Glutamatergic neuron (in vitro differentiated cells): ENCODE measurements around the gene C22orf23. TPM values are rescaled to one million over a fixed set of nuclear protein-coding genes. Genes with fewer than 3 reads are reported as not detected.

Source experiments
- DNase-seq: peaks from one replicate; pipeline ENCODE4 v3.0.0; 2022
- H3K27ac Mint-ChIP-seq: one replicate; pipeline ENCODE4 v1.8.0; 2020; ENCODE audit warnings: mild to moderate bottlenecking, mixed read lengths, inconsistent platforms; ENCODE audit not compliant: unreplicated experiment
- H3K27me3 Mint-ChIP-seq: one replicate; pipeline ENCODE4 v1.8.0; 2020; ENCODE audit warnings: mild to moderate bottlenecking, moderate library complexity, mixed read lengths, inconsistent platforms; ENCODE audit not compliant: unreplicated experiment
- H3K36me3 Mint-ChIP-seq: one replicate; pipeline ENCODE4 v1.8.0; 2020; ENCODE audit warnings: mild to moderate bottlenecking, mixed read lengths, inconsistent platforms; ENCODE audit not compliant: unreplicated experiment
- H3K4me1 Mint-ChIP-seq: one replicate; pipeline ENCODE4 v1.8.0; 2020; ENCODE audit warnings: mild to moderate bottlenecking, low read depth, mixed read lengths, inconsistent platforms; ENCODE audit not compliant: unreplicated experiment
- H3K4me3 Mint-ChIP-seq: one replicate; pipeline ENCODE4 v1.8.0; 2020; ENCODE audit warnings: mild to moderate bottlenecking, mixed read lengths, inconsistent platforms; ENCODE audit not compliant: unreplicated experiment
- H3K9me3 Mint-ChIP-seq: one replicate; pipeline ENCODE4 v1.8.0; 2020; ENCODE audit warnings: mild to moderate bottlenecking, moderate library complexity, mixed read lengths, inconsistent platforms; ENCODE audit not compliant: unreplicated experiment
- long read RNA-seq: library from polyadenylated mRNA; unstranded; transcript quantifications from one replicate; pipeline ENCODE4 v2.0.0, GENCODE V29; 2020; ENCODE audit not compliant: unreplicated experiment
- total RNA-seq: library from RNA; stranded (reverse); fragmentation: NEBNext Ultra II Directional; extraction: Animal tissue kit (Norgen Biotek cat#: 25700); gene quantifications from one replicate; pipeline ENCODE4 v1.2.1, GENCODE V29; 2021; ENCODE audit not compliant: unreplicated experiment
- TF ChIP-seq, protein P1 (sequence below): fragments of 200-600 bp; sonication (generic); IDR thresholded peaks from one replicate; pipeline ENCODE4 v1.5.0; 2021; ENCODE audit not compliant: partially characterized antibody, unreplicated experiment

C22orf23 gene
- total RNA-seq = 0.64 TPM
- long read RNA-seq, partial matches to known transcripts = 0 of 1 reads
- long read RNA-seq, other reads (novel, unspliced or antisense) = 0 of 1 reads

DNA sequence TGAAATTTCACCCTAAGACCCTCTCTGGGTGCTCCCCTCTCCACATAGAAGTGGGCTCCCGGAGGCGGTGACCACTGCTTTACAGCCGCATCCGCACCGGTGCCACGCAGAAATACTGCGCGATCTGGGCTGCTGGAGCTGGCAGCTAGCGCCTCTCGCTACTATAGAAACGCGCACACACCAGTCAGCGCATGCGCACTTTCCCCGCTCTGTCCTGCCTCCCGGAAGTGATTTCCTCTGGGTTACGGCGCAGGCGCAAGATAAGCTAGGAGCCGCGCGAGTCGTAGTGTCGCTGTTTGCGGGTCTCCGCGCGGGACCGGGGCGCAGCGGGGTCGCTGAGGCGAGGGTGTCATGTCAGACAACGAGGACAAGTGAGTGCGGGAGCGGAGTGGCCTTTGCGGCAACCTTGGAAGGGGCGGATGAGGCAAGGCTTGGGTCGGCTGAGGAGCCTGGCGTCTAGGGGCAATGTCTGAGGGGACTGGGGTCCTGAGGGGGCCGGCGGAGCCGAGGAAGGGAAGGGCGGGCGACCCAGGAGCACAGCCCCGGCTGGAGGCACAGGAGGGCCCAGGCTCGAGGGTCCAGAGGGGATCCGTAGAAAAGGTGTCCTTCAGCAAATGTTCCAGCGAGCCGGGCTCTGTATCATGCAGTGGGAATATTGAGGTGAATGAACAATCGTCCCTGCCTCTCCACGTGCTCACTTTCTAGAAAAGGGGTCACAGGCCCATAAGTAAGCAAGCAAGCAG, at the start of gene C22orf23, which contains the start of gene POLR2F:
TSS of gene C22orf23 (minus strand) at position 165 of the 743 bp plus-strand sequence. CDS start 452 bp downstream, outside the sequence.
TSS of gene POLR2F (plus strand) at position 263 of the 743 bp plus-strand sequence. CDS start at position 352, 89 bp downstream.
- no peaks in the 10 kb centered on the region for H3K36me3 Mint-ChIP-seq
- TF ChIP-seq, protein P1, sequence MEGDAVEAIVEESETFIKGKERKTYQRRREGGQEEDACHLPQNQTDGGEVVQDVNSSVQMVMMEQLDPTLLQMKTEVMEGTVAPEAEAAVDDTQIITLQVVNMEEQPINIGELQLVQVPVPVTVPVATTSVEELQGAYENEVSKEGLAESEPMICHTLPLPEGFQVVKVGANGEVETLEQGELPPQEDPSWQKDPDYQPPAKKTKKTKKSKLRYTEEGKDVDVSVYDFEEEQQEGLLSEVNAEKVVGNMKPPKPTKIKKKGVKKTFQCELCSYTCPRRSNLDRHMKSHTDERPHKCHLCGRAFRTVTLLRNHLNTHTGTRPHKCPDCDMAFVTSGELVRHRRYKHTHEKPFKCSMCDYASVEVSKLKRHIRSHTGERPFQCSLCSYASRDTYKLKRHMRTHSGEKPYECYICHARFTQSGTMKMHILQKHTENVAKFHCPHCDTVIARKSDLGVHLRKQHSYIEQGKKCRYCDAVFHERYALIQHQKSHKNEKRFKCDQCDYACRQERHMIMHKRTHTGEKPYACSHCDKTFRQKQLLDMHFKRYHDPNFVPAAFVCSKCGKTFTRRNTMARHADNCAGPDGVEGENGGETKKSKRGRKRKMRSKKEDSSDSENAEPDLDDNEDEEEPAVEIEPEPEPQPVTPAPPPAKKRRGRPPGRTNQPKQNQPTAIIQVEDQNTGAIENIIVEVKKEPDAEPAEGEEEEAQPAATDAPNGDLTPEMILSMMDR = no peak
- H3K4me3 Mint-ChIP-seq = peak within 1 kb of the TSS; percentile 99
- DNase-seq = peak; percentile 98
- H3K27ac Mint-ChIP-seq = peak within 1 kb of the TSS; percentile 93
- H3K4me1 Mint-ChIP-seq = peaks cover 8% of the 10 kb centered on the region
- H3K9me3 Mint-ChIP-seq = peaks cover 9% of the 10 kb centered on the region
- peaks cover 1% of the 10 kb centered on the region for H3K27me3 Mint-ChIP-seq

DNA sequence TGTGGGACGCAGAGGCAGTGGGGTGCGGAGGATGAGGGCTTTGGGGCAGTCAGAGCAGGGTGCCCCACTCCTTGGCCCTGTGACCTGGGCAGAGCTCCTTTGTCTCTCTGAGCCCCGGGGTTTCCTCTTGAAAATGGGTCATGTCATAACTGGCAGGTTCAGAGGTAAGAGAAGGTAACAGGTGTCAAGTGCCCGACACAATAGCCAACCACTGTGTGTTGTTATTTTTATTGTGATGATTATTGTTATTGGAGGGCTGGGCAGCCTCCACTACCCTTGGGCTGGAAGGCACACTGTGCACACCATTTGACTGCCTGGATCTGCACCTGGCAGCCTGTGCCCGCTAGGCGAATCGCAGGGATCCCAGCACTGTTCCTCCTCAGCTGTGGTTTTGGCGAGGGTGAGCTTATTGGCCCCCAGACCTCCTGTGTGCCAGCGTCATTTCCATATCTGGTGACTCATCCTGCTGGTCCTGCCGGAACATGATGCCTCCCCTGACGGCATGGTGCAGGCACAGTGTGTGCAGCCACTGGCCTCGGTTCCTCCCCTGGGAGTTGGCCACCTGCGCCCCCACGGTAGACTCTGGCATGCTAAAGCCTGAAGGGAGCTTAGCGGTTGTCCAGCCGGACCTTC, 46.4 kb upstream of the C22orf23 start:
- H3K36me3 Mint-ChIP-seq = no peaks in the 10 kb centered on the region
- H3K27ac Mint-ChIP-seq = no peak overlapping the region

DNA sequence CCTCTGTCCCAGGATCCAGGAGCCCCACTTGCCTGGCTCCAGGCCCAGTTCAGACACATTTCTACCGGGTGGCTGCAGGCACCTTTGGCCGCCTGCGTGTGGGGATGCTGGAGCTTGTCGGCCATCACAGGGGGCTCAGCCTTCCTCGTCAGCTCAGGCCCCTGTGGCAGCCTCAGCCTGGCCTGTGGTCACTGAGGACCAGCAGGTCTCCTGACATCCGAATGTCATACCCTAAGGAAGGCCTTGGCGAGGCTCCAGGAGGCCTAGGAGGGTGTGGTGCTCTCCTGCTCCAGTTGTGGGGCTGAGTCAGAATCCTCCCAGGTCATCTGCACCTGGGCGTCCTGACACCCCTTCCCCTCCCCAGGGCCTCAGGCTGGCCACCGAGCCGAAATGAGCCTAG, 45.8 kb upstream of the C22orf23 start:
- DNase-seq = no peak
- peaks cover 6% of the 10 kb centered on the region for H3K27me3 Mint-ChIP-seq
- peaks cover 16% of the 10 kb centered on the region for H3K4me1 Mint-ChIP-seq
- H3K27ac Mint-ChIP-seq = no peak overlapping the region
- no peaks in the 10 kb centered on the region for H3K36me3 Mint-ChIP-seq
- TF ChIP-seq, protein P1 = no peak
- H3K9me3 Mint-ChIP-seq = peaks cover 3% of the 10 kb centered on the region
- H3K4me3 Mint-ChIP-seq = no peak overlapping the region

More for the DNA sequence above, 46.4 kb upstream of the C22orf23 start:
- H3K4me3 Mint-ChIP-seq = no peak overlapping the region
- H3K9me3 Mint-ChIP-seq = peaks cover 3% of the 10 kb centered on the region
- DNase-seq = peak; percentile 49
- TF ChIP-seq, protein P1 = no peak
- peaks cover 6% of the 10 kb centered on the region for H3K27me3 Mint-ChIP-seq
- peaks cover 16% of the 10 kb centered on the region for H3K4me1 Mint-ChIP-seq

DNA sequence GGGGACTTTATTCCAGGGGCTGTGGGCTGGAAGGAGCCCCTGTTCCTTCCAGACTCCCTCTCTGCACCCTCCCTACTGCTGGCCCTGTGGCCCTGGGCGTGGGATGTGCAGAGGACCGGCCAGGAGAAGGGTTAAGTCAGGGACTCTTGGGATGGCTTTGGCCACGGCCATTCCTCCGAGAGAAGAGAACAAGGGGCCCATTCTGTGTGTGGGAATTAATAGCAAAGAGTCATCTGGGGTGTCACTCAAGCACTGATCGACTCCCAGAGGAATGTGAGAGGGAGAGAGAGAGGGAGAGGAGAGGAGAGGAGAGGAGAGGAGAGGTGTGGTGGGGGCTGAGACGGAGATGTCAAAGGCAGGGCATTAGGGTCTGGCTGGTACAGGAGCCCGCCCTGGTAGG, 45.1 kb upstream of the C22orf23 start:
- Mint-ChIP-seq H3K27ac (no peak overlapping the region), H3K36me3 (no peaks in the 10 kb centered on the region), H3K4me1 (peaks cover 16% of the 10 kb centered on the region), H3K27me3 (peaks cover 6% of the 10 kb centered on the region), H3K9me3 (peaks cover 3% of the 10 kb centered on the region), H3K4me3 (no peak overlapping the region)
- TF ChIP-seq, protein P1 = no peak
- DNase-seq = no peak
